ENCODE measurements around the gene MAP7.

DNA sequence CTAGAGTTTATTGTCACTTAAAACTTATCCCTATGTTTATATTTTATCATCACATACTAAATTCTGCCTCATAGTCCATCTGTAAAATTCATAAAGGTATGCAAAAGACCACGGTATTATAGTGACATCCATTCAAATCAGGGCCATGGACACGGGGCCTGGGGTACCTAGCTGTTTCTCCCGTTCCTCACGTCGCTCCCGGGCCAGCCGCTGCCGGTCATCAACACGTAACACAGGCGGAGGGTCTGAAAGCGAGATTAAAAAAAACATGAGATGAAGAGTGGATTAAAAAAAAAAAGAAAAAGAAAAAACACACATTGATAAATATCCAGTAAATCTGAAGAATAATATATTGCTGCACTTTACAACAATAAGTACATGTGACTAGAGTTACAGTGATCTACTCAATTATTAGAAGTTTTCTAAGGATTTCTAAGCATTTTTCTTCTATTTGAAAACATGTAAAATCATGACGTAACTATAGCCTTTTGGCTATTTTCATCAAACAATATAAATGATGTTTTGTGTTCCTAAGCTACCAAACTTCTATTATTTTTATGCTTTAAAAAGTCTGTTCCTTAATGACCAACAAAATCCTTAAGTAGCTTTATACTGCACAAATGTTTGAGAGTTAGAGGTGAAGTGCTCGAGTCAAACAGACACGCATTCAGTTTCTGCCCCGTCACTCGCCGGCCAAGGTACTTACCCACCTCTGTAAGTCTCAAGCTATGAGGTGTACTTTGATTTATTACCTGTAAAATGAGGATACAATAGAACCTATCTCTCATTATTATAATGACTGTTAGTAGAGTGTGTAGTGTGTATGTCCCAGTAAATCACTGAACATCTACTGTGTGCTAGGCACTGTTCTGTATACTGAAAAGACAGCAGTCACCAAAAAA lies 138.5 kb downstream of the MAP7 start:
- TF ChIP-seq POLR2A (IDR thresholded peaks at IDR 0.05), result no peak
- TF ChIP-seq, protein P1, sequence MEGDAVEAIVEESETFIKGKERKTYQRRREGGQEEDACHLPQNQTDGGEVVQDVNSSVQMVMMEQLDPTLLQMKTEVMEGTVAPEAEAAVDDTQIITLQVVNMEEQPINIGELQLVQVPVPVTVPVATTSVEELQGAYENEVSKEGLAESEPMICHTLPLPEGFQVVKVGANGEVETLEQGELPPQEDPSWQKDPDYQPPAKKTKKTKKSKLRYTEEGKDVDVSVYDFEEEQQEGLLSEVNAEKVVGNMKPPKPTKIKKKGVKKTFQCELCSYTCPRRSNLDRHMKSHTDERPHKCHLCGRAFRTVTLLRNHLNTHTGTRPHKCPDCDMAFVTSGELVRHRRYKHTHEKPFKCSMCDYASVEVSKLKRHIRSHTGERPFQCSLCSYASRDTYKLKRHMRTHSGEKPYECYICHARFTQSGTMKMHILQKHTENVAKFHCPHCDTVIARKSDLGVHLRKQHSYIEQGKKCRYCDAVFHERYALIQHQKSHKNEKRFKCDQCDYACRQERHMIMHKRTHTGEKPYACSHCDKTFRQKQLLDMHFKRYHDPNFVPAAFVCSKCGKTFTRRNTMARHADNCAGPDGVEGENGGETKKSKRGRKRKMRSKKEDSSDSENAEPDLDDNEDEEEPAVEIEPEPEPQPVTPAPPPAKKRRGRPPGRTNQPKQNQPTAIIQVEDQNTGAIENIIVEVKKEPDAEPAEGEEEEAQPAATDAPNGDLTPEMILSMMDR (IDR thresholded peaks at IDR 0.05), result no peak
